Nephron progenitor cell (in vitro differentiated cells): ENCODE results near the gene MAN2A1.
A peak's percentile ranks its signal among the peaks of the same experiment; 100 is the strongest.

Experiments
- DNase-seq: peaks from one replicate; pipeline ENCODE4 v3.0.0; 2021
- H3K27ac Mint-ChIP-seq: 2 replicates; pipeline ENCODE4 v1.8.0; 2021; ENCODE audit warnings: mild to moderate bottlenecking, moderate library complexity, mixed read lengths
- H3K27me3 Mint-ChIP-seq: 2 replicates; pipeline ENCODE4 v1.8.0; 2021; ENCODE audit warnings: mild to moderate bottlenecking, low read depth, mixed read lengths; ENCODE audit not compliant: poor library complexity
- H3K36me3 Mint-ChIP-seq: 2 replicates; pipeline ENCODE4 v1.8.0; 2021; ENCODE audit warnings: low read depth, mixed read lengths
- H3K4me1 Mint-ChIP-seq: 2 replicates; pipeline ENCODE4 v1.8.0; 2021; ENCODE audit warnings: mixed read lengths
- H3K4me3 Mint-ChIP-seq: 2 replicates; pipeline ENCODE4 v1.8.0; 2021; ENCODE audit warnings: mild to moderate bottlenecking, moderate library complexity, mixed read lengths
- H3K9me3 Mint-ChIP-seq: 2 replicates; pipeline ENCODE4 v1.8.0; 2021; ENCODE audit warnings: mild to moderate bottlenecking, moderate library complexity, mixed read lengths
- CTCF ChIP-seq: fragments of 200-600 bp; sonication (generic); IDR thresholded peaks from 2 replicates; pipeline ENCODE4 v1.5.0; 2021; ENCODE audit warnings: antibody characterized with exemption

MAN2A1 gene

DNA sequence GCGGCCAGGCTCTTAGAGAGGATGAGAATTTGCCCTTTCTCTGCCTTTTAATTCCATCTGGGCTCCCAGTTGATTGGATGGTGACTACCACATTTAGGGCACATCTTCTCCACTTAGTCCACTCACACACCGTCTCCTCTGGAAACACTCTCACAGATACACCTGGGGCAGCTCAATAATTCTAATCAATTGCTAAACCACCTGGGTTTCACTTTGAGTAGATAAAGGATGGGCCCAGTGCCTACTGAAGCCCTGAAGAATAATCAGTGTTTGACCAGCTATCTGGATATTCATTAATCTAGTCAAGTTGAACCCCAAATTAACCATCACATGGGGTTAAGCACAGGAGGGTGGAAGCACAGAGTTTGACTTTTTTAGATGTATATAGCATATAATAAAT, 19.1 kb downstream of the MAN2A1 start:
- H3K9me3 Mint-ChIP-seq = peaks cover 6% of the 10 kb centered on the region
- no peak for TF ChIP-seq CTCF
- peaks cover 3% of the 10 kb centered on the region for H3K27me3 Mint-ChIP-seq
- no peak for DNase-seq
- no peak overlapping the region for H3K4me3 Mint-ChIP-seq
- peaks cover 43% of the 10 kb centered on the region for H3K36me3 Mint-ChIP-seq
- H3K4me1 Mint-ChIP-seq = peaks cover 5% of the 10 kb centered on the region
- no peak overlapping the region for H3K27ac Mint-ChIP-seq

DNA sequence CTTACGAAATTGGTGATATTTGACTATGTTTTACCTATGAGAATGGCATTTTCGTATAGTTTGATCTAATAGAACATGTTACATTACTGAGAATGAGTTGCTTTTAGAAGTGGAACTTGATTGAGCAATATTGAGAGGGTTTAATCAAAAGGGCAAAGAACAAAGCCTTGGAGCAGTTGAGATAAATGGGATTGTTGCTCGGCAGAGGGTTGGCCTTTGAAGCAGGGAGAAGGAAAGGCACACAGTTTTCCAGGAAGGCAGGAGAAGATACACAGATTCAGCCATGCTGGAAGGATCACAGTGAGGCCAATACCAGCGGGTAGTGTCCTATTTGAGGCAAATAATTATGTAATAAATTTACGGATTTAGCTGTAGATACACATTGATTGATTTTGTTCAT, 19.5 kb downstream of the MAN2A1 start:
- Mint-ChIP-seq H3K4me1 (peaks cover 5% of the 10 kb centered on the region), H3K4me3 (no peak overlapping the region), H3K27me3 (peaks cover 3% of the 10 kb centered on the region), H3K36me3 (peaks cover 44% of the 10 kb centered on the region), H3K9me3 (peaks cover 6% of the 10 kb centered on the region), H3K27ac (no peak overlapping the region)
- TF ChIP-seq CTCF = no peak
- no peak for DNase-seq

DNA sequence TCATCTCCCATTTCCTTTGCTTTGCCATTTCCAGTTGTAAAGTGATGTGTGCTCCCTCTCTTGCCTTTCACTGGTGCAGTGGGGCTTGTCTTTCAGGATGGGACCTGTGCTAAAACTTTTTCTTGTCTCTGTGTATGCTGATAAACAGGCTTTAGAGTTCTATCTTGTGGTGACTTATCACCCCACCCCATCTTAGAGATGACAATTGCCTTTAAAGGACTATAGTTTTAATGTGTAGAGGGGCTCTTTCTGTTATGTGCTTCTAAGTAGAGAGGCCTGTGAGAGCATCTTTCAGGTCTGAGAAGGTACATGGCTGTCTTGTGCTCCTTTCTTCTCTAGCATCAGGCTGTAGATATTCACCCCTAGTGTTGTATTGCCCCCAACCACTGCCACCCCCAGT, 21.9 kb downstream of the MAN2A1 start:
- Mint-ChIP-seq H3K27me3 (peaks cover 3% of the 10 kb centered on the region), H3K4me3 (no peak overlapping the region), H3K4me1 (no peaks in the 10 kb centered on the region), H3K9me3 (peaks cover 6% of the 10 kb centered on the region), H3K36me3 (peaks cover 53% of the 10 kb centered on the region), H3K27ac (peak overlapping the region; percentile 53)
- no peak for TF ChIP-seq CTCF
- no peak for DNase-seq

- no peak overlapping the region for H3K4me3 Mint-ChIP-seq
- peaks cover 51% of the 10 kb centered on the region for H3K36me3 Mint-ChIP-seq
- peaks cover 6% of the 10 kb centered on the region for H3K9me3 Mint-ChIP-seq
- no peak for DNase-seq
- H3K4me1 Mint-ChIP-seq = peaks cover 4% of the 10 kb centered on the region
- H3K27ac Mint-ChIP-seq = no peak overlapping the region
- no peak for TF ChIP-seq CTCF
- H3K27me3 Mint-ChIP-seq = peaks cover 3% of the 10 kb centered on the region
Observed at GRCh38 chr5:109713453-109713852, 23.7 kb downstream of the MAN2A1 start.

- H3K4me1 Mint-ChIP-seq = peaks cover 7% of the 10 kb centered on the region
- H3K36me3 Mint-ChIP-seq = peaks cover 42% of the 10 kb centered on the region
- DNase-seq = no peak
- H3K9me3 Mint-ChIP-seq = peaks cover 3% of the 10 kb centered on the region
- TF ChIP-seq CTCF = no peak
- peaks cover 3% of the 10 kb centered on the region for H3K27me3 Mint-ChIP-seq
- no peak overlapping the region for H3K4me3 Mint-ChIP-seq
- H3K27ac Mint-ChIP-seq = peak overlapping the region; percentile 19
Observed at GRCh38 chr5:109714592-109714991, 24.9 kb downstream of the MAN2A1 start.

DNA sequence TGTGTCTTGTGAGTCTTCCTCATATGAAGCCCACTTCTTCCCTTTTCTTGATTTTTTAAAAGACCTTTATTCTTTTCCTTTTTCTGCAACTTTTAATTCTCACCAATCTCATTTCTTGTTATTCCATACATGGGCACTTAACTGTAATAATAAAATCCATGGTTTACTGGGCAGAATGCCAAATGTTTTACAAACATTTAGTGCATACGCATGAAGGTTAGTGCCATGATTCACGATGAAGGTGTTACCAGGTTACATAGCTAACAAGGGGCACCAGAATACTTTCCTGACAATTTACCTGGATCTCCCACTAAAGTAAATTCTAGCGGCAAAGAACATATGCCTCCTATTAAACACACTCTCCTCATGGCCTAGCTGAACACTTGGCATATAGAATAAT, 28.5 kb downstream of the MAN2A1 start:
- no peak for TF ChIP-seq CTCF
- Mint-ChIP-seq H3K4me3 (no peak overlapping the region), H3K36me3 (peaks cover 42% of the 10 kb centered on the region), H3K4me1 (peaks cover 13% of the 10 kb centered on the region), H3K27ac (peak overlapping the region; percentile 52), H3K9me3 (no peaks in the 10 kb centered on the region), H3K27me3 (no peaks in the 10 kb centered on the region)
- no peak for DNase-seq
